Eye (tissue), 1 donor: Measurements from ENCODE around the gene DIP2A.
"Not testable (repeated sequence)": the region's sequence is repeated elsewhere in the genome, so short reads cannot be mapped to it uniquely, and the experiment has no call there.

ENCODE experiments used
- DNase-seq: peaks from one replicate; pipeline ENCODE4 v3.0.0-alpha.2; 2015

DIP2A gene

DNA sequence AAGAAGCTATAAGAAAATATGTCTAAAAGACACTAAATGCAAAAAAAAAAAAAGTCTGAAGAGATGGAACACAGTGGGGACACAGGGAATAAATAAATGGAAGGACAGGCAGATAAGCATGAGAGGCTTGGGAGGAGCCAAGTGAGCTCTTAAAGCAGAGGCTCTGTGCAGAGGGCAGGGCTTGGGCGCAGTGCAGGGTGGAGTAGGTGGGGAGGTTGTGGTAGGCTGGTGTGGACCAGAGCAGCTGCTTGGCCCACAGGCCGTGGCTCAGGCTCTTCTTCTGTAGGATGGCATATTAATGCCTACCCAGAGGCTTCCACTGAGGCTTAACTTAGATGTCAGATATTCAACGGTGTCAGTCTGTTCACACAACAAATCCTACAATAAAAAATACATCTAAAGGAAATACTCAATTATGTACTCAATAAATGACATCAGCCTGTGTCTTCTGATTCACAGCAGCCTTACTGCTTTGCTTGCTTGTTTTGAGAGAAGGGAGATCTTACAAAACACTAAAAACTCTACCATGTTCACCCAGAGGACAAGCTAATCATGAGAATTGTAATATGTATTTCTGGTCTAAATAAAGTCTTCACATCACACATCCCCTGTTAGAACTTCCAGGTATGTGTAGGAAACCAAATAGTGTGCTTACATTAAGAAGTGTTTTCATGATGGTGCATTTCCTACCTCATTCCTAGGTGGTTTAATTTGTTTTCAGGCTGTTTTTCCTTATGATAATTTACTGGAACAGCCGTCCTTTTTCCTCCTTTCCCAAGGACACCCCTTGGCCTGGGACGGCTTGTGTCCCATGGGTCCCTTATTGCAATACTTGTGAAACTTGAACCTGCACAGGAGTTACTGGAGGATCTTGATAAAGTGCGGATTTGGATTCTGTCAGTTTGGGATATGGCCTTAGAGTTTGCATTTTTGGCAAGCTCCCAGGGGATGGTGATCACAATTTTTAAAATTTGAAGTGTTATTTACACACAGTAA is 24.9 kb downstream of the DIP2A start:
- no peak for DNase-seq

- DNase-seq, result no peak
Observed at GRCh38 chr21:46486481-46487126, 27.9 kb downstream of the DIP2A start.

- DNase-seq, result no peak
Observed at GRCh38 chr21:46489162-46489663, 30.5 kb downstream of the DIP2A start.

DNA sequence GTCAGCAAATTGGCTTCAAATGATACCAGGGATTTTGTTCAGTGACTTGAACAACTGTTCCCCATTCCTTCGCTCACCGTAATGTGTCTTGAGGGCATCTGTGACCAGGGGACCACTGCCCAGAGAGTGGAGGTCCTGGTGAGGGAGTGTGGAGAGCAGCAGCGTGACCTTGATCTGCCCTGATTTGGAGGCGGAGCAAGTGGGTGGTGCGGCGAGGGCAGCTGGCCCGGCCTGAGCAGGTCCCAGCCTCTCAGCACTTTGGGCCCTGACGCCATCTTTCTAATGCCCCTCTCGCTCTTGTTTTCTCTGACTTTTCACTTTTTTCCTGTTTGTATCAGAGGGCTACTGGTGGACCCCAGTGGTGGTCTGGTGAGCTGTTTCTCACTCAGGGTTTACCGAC is 31.1 kb downstream of the DIP2A start:
- no peak for DNase-seq

- DNase-seq, result no peak
Observed at GRCh38 chr21:46491553-46491952, 32.9 kb downstream of the DIP2A start.

- no peak for DNase-seq
Observed at GRCh38 chr21:46492851-46493250, 34.2 kb downstream of the DIP2A start.

DNA sequence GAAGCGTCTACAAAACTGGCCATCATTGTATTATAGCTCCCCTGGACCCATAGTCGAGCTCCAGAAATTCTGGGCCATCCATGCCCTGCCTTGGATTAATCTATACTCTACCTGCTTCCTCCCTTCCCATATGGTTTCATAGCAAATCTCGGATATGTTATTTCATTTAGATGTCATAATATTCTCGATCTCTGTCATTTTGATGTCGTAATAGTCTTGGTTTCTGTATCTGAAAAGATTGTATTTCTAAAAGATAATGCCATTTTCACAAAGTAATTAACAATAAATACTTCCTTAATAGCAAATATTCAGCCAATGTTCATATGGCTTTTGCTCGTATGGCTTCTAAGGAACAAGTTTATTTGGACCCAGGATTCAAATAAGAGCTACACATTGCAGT is 35.1 kb downstream of the DIP2A start:
- DNase-seq, result no peak

DNA sequence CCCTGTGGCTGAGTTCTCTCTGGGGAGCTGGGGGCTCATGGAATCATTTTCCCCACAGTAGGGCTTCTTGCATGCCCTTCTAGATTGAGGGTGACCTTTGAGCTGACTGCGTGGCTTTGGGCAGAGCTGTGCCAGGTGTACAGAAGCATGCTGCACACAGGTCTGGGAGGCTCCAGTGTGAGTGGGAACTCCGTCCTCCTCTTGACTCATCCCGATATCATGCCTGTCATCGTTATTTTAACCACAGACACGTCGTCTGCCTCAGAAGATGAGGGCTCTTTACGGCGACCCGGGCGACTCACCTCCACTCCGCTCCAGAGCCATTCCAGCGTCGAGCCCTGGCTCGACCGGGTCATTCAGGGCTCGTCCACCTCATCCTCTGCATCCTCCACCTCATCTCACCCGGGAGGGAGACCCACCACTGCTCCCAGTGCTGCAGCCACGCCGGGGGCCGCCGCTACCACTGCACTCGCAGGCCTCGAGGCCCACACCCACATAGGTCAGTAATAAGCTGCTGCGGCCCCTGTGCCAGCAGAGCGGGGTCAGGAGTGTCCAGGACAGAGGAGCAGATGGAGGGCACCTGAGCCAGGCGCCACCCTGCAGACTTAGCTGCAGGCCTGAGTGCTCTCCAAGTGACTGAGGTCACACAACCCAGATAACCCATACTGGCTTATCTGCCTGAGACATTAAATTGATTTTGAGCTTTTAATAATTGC is 39.8 kb downstream of the DIP2A start:
- DNase-seq, result no peak

DNA sequence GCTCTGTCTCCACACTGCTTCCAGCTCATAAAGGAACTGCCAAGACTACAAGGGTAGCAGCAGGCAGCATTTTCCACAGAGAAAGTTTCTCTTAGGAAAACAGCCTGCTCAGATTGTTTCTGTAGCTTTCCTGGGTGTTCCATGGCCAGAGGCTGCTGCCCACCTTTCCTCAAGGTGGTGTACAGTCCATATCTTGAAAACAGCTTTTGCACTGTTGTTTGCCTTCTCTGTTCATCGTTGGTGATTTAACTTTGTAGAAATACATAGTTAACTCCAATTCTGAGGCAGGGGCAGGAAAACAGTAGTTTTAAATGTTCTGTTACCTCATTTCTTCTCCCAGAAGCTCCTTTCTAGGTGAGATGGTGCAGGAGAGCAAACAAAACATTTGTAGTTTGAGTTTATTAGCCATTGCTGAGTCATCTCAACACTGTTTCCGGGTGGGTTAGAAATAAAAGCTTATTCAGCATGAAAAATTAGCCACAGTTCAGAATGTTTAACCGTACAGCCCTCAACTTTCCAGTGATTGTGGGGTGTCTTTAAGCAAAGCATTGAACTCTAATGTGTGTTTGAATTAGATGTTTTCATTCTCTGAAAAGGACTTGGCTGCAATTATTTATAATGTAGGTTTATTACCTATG is 41.7 kb downstream of the DIP2A start:
- DNase-seq, result no peak

DNA sequence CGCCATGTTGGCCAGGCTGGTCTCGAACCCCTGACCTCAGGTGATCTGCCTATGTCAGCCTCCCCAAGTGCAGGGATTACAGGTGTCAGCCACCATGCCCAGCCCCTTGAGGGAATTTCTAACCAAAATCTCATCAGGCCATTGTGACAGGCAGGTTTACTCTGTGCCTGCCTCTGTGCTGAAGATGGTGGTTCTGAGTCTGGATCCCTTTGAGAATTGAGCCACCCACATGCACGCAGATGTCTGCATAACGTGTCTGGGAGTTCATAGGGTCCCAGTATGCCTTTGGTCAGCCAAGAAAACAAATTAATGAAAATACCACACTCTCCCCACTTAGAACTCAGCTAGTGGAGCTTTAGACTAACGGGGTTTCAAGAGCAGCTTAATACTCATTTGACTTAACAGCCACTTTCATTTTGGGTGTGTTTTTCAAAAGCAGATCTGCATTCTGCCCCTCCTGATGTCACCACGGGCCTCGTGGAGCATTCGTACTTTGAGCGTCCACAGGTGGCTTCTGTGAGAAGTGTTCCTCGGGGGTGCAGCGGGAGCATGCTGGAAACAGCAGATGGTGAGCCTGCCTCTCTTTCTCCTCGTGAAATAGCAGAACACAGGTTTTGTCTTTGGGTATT is 45.3 kb downstream of the DIP2A start:
- DNase-seq, result no peak

DNA sequence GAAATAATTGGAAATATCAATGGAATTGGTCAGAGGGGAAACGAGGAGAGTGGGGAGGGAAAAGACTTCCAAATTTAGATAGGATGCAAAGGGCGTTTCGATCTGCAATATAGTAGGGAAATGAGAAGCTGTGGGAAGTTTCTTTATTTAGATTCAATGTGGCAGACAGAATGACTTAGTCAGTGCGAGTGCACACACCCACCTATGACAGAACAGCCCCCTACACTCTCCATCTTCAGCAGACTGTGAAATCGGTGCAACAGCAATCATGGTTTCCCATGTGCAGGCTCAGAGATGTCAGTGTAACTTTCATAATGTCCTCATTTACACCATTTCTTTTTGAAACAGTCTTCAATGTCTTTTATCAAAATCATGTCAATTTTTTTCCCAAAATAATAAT is 46.0 kb downstream of the DIP2A start:
- DNase-seq, result no peak

GRCh38 chr21:46507562-46507961 is 48.9 kb downstream of the DIP2A start:
- DNase-seq, result no peak

DNA sequence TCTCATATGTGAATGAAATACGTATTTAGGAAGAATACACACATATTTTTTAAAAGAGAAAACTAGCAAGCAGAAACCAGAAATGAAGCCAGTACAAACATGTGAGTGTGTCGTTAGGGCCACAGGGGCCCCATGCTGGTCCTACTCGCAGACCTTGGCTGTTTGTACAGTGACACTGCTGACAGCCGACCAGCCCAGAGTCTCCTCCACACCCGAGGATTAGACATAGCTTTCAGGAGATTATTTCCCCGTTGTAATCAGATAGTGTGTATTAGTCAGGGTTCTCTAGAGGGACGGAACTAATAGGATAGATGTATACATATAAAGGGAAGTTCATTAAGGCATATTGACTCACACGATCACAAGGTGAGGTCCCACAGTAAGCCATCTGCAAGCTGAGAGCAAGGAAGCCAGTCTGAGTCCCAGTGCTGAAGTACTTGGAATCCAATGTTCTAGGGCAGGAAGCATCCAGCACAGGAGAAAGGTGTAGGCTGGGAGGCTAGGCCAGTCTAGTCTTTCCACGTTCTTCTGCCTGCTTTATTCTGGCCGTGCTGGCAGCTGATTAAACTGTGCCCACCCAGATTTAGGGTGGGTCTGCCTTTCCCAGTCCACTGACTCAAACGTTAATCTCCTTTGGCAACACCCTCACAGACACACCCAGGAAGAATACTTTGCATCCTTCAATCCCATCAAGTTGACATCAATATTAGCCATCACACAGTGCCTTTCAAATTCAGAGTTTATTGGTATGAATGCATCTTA is 51.2 kb downstream of the DIP2A start:
- no peak for DNase-seq

DNA sequence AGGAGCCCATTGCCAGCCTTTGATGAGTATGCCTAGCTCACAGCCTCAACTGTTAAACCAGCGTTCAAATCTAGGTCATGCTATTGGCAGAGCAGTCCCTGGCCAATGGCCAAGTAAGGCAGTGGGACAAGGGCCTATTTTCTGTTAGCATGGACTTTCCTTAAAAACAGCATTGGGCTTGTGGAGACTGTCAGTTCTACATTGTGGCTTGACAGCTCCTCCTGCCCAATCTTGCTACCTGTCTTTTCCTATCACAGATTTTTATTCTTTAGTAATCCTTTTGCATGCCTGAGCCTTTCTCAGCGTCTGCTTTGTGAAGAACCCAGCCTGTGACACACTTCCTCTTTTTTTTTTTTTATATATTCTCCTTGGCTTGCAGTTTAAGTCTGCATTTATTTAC is 56.4 kb downstream of the DIP2A start:
- peak; percentile 7 for DNase-seq

DNA sequence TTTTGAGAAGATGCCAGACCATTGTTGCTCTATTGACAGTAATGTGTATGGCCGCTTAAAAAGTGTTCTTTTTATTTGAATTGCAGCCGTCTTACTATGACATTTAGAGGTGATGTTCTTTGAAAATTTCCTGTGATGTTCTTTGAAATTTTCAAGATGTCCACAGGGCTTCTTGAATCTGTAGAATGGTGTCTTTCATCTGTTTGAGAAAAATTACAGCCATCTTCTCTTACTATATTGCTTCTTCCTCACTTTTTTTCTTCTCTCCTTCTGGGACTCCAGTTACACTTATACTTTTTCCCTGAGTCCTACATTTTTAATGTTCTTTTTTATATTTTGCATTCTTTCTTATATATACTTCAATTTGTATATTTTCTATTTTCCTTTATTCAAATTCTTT is 57.4 kb downstream of the DIP2A start:
- no peak for DNase-seq

- DNase-seq, result no peak
Observed at GRCh38 chr21:46517361-46517760, 58.7 kb downstream of the DIP2A start.

DNA sequence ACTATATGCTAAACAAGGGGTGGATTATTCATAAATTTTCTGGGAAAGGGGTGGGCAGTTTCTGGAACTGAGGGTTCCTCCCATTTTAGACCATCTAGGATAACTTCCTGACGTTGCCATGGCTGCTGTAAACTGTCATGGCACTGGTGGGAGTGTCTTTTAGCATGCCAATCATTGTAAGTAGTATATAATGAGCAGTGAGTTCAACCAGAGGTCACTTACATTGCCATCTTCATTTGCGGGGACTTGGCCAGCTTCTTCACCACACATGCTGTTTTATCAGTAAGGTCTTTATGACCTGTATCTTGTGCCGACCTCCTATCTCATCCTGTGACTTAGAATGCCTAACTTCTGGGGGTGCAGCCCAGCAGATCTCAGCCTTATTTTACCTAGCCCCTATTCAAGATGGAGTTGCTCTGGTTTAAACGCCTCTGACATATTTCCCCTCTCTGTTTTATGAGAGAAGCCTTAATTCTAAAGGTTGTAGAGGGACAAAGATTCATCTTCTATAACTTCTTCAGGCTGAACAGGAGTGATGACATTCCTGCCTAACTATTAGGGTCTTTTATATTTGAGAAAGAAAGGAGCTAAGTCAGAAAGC is 60.4 kb downstream of the DIP2A start:
- DNase-seq, result peak; percentile 48

GRCh38 chr21:46527393-46527792 is 68.7 kb downstream of the DIP2A start:
- not testable (repeated sequence) for DNase-seq

- peak; percentile 13 for DNase-seq
Observed at GRCh38 chr21:46527801-46528200, 69.1 kb downstream of the DIP2A start.

DNA sequence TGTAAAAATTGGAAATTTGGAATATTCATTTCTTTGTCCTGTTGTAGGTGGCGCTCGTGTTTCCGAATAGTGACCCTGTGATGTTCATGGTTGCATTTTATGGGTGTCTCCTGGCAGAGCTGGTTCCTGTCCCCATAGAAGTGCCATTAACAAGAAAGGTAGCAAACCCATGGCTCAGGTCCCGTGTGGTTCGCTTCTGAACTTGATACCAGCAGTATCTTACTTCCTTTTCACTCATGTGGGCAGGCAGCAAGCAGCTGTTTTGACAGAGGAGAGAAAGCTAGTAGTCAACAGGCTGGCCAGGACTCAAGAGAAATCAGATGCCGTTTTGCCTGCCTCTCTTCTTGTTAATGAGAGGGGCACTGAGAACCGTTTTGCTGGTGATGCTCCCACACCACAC is 73.4 kb downstream of the DIP2A start:
- DNase-seq, result no peak

DNA sequence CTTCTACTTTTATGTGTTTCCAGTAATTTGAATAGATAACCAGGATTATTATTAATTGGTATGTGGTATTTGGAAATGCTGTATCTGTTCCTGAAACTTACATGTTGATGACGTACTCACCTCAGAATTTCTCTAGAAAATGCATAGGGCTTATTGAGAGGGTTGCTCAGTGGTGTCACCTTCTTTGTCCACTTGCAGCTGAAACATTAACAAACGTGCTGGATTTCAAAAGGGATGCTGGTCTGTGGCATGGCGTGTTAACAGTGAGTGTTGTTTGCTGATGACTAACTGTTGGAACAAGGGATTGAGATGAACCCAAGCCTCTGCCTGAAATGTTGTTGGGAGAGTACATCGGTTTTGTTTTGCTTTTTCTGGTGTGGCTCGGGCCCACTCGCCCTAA is 78.3 kb downstream of the DIP2A start:
- no peak for DNase-seq
